HG02623 (cell line): Measurements from ENCODE around the gene GTF3C4.

Source experiments
- ATAC-seq: cut with Tn5 transposase; IDR thresholded peaks from one replicate; pipeline ENCODE4 v1.9.1; 2021; ENCODE audit warnings: moderate library complexity; ENCODE audit not compliant: unreplicated experiment

GTF3C4 gene

GRCh38 chr9:132730054-132731033, 60.1 kb downstream of the GTF3C4 start:
- no peak for ATAC-seq

DNA sequence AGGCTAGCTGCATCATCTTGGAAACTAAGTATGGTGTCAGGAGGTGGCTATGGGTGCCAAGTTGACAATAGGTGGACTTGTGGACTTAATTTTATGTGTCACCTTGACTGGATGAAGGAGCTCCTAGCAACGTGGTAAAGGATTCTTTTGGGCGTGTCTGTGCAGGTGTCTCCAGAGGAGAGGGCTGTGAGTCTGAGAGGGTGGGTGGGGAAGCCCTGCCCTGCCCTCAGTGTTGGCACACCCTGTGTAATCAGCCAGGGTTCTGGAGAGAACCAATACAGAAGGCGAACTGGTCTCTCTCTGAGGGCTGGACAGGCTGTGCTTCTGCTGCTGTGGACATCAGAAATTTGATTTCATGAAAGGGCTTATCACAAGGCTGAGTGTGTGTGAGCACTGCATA, 61.0 kb downstream of the GTF3C4 start:
- ATAC-seq, result no peak

DNA sequence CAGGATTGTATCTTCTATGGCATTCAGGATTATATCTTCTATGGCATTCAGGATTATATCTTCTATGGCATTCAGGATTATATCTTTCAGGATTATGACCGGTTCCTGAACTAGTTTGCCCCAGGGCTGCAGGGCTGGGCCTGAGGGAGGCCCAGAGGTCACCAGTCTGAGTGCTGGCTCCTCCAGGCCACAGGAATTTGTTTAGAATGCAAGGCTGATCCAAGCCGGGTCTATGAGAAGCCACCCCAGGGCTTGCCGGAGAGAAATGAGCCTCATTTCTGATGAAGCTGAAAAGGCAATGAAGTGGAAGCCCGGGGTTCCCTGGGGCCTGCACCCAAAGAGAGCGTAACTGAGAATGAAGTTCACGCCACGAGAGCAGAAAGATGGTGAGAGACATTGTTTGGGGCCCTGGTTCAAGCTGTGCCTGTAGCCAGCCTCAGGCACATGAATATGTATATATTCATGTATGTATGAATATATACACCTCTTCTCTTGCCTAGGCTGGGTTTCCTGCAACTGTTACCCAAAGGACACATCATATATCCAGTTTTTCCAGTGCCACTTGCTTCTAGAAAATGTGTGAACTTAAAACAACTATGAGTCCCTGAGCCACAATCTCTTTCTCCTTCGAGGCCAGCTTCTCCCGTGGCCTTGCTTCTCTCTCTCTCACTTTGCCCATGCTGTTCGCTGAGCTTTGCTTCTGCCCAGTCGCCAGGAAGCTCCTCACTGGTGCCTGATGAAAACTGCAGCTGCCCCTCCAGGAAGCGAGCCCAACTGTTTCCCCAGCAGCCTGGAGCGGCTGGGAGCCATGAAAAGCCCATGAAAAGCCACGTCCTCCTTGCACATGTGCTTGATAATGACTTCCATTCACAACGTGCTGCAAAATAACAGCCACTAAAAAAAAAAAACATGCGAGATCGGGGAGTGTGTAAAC, 62.3 kb downstream of the GTF3C4 start:
- ATAC-seq, result no peak

- no peak for ATAC-seq
These were observed 63.1 kb downstream of the GTF3C4 start for GRCh38 chr9:132733260-132733815.

DNA sequence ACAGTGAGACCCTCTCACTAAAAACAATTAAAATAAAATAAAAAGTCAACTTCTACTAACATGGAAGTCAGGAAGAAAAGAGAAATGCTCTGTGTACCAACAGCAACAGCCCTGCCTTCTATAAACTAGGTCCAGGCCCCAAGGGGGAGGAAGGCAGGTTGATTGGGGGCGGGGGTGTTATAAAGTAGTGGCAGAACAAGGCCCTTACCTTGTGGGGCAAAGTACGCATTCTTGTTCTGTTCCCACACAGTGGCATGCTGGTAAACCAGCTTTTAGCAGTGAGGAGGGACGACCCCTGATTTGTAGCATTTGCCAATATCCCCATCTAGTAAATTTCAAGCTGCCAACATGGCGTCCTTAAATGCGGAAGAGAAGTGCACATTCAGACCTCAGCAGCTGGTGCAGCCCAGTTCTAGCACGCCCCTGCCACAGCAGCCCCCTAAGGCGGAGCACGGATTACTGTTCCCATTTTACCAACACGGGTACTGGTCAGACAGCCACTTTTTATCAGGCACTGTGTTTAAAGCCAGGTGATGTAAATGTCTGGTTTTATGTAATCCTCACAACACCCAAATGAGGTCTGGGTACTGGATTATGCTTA, 69.5 kb downstream of the GTF3C4 start:
- no peak for ATAC-seq

GRCh38 chr9:132740526-132741309, 70.5 kb downstream of the GTF3C4 start:
- ATAC-seq, result no peak

- no peak for ATAC-seq
These were observed 72.6 kb downstream of the GTF3C4 start for GRCh38 chr9:132742821-132743311.

DNA sequence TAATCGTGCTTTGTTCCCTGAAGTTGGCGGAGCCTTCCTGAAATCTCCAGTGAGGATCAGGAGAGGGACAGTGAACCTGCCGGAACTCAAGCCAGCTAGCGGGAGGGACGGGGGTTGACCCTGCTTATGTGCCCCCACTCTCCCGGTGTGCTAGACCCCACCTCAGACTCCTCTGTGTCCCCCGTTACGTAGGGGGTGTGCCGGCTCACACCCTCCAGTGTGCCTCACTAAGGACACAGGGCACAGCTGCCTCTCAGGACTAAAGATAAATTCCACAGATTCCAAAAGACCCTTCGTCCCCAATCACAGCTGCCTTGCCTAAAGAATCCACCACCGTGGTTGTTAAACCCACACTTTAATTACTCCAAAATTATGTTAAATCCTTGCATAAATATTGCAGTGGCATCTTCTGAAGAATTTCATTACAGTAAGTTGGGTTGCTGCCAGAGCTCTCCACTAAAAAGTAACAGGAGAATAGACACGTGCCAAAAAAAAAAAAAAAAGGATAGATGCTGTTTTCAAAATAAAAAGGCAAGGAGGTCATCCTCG, 73.7 kb downstream of the GTF3C4 start:
- no peak for ATAC-seq
